A673 (cell line): ENCODE results near the gene DPY30. TPM values are rescaled to one million over a fixed set of nuclear protein-coding genes. Genes with fewer than 3 reads are reported as not detected.
"Not testable (repeated sequence)": the region's sequence is repeated elsewhere in the genome, so short reads cannot be mapped to it uniquely, and the experiment has no call there.

Source experiments
- BruUV-seq: library from RNA; stranded (reverse); fragments of 400-500 nt; replicated peaks from 2 replicates; lab custom pipeline; 2021; lab: Mats Ljungman, UMichigan
- CTCF ChIA-PET: fragments of 300-600 bp; sonication (Branson Sonifier 250); formaldehyde crosslinking; loops from one replicate; lab custom pipeline; 2022; ENCODE audit warnings: antibody characterized with exemption; lab: Charles Lee
- POLR2A ChIA-PET: fragments of 300-600 bp; sonication (Branson Sonifier 250); formaldehyde crosslinking; loops from one replicate; lab custom pipeline; 2022; ENCODE audit warnings: antibody characterized with exemption; ENCODE audit not compliant: low non-redundant PET; lab: Charles Lee
- DNase-seq: peaks from one replicate; pipeline ENCODE4 v3.0.0-alpha.2; 2015; ENCODE audit warnings: low spot score
- H3K27ac ChIP-seq: fragments of 200-600 bp; sonication (generic); 2 replicates; pipeline ENCODE4 v1.5.1; 2016; ENCODE audit warnings: mixed run types, low read depth, mild to moderate bottlenecking, mixed read lengths, antibody characterized with exemption, low read length; ENCODE audit not compliant: poor library complexity, severe bottlenecking
- H3K27me3 ChIP-seq: fragments of 200-600 bp; sonication (generic); replicated peaks from 2 replicates; pipeline ENCODE4 v1.6.1; 2017; ENCODE audit warnings: mixed run types, low read depth, mild to moderate bottlenecking, mixed read lengths, antibody characterized with exemption, low read length; ENCODE audit not compliant: insufficient read depth, poor library complexity
- H3K36me3 ChIP-seq: fragments of 200-600 bp; sonication (generic); 2 replicates; pipeline ENCODE4 v1.6.1; 2016; ENCODE audit warnings: mixed run types, mild to moderate bottlenecking, mixed read lengths, antibody characterized with exemption, low read length; ENCODE audit not compliant: insufficient read depth, poor library complexity, severe bottlenecking
- H3K4me1 ChIP-seq: fragments of 200-600 bp; sonication (generic); 2 replicates; pipeline ENCODE4 v1.6.1; 2017; ENCODE audit warnings: mixed run types, mild to moderate bottlenecking, mixed read lengths, antibody characterized with exemption, low read length; ENCODE audit not compliant: insufficient read depth, poor library complexity, severe bottlenecking
- H3K4me3 ChIP-seq: fragments of 200-600 bp; sonication (generic); 2 replicates; pipeline ENCODE4 v1.5.1; 2016; ENCODE audit warnings: low read depth, mixed run types, mild to moderate bottlenecking, mixed read lengths, low read length; ENCODE audit not compliant: poor library complexity, severe bottlenecking
- H3K9me3 ChIP-seq: fragments of 200-600 bp; sonication (generic); 2 replicates; pipeline ENCODE4 v1.6.1; 2016; ENCODE audit warnings: mixed run types, low read depth, mild to moderate bottlenecking, mixed read lengths, antibody characterized with exemption, low read length; ENCODE audit not compliant: poor library complexity, severe bottlenecking
- EZH2 ChIP-seq: fragments of 200-600 bp; sonication (generic); IDR thresholded peaks from 2 replicates; pipeline ENCODE4 v1.6.1; 2017; ENCODE audit warnings: borderline replicate concordance, low read depth, mild to moderate bottlenecking, mixed read lengths, antibody characterized with exemption, low read length; ENCODE audit not compliant: poor library complexity, severe bottlenecking
- intact Hi-C: fragments of 100-400 bp; cut with micrococcal nuclease; formaldehyde crosslinking; loops from one replicate; pipeline ENCODE4 v1.10.0; 2022; ENCODE audit not compliant: unreplicated experiment
- total RNA-seq: library from RNA; stranded (reverse); gene quantifications from 2 replicates; pipeline ENCODE4 v1.2.3, GENCODE V29; 2021
- TF ChIP-seq, protein P1 (sequence below): fragments of 300-800, 200-600 bp; sonication (generic); conservative IDR thresholded peaks from 2 replicates; pipeline ENCODE4 v1.5.1; 2017; ENCODE audit warnings: low read depth, mild to moderate bottlenecking, antibody characterized with exemption, low read length, moderate library complexity, mixed read lengths

DPY30 gene
- total RNA-seq, 1 experiment from 2014 or later, result 90.8 TPM

DNA sequence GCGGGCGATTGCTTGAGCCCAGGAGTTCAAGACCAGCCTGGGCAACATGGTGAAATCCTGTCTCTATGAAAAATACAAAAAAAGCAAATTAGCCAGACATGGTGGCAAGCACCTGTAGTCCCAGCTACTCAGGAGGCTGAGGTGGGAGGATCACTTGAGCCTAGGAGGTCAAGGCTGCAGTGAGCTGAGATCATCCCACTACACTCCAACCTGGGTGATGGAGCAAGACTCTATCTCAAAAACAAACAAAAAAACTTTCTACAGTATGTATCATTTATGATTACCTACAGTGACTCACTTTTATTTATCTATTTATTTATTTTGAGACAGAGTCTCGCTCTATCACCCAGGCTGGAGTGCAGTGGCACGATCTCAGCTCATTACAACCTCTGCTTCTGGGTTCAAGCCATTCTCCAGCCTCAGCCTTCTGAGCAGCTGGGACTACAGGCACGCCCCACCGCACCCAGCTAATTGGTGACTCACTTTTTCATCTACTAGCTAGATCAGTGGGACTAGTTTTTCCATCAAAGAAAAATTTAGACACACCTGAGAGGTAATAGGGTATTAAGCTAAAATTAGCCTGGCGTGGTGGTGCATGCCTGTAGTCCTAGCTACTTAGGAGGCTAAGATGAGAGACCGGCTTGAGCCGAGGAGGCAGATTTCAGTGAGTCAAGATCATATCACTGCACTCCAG is 20.7 kb downstream of the DPY30 start:
- intact Hi-C loops, CTCF ChIA-PET: not testable (repeated sequence)

DNA sequence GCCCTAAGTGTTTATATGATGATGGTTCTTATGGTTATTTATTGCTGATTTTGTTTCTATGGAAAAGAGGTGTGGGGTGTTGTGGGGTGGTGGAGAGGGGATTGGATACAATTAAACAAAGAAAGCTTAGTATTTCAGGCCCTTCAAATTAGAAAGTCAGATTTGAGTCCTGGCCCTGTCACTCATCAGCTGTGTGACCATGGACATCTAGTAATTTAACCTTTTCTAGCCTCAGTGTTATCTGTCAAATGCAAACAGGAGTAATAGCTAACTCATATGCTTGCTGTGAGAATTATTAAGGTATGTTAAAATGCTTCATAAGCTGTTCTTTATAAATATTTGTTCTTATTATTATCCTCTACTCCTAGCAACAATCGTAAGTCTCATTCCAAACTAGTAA is 26.7 kb downstream of the DPY30 start:
- CTCF ChIA-PET, result no interaction called here
- Histone ChIP-seq H3K9me3 (no peaks in the 10 kb centered on the region), H3K4me3 (no peak overlapping the region), H3K27ac (no peak overlapping the region), H3K27me3 (no peaks in the 10 kb centered on the region), H3K4me1 (peaks cover 11% of the 10 kb centered on the region), H3K36me3 (no peaks in the 10 kb centered on the region)
- DNase-seq, result no peak
- POLR2A ChIA-PET, result no interaction called here
- BruUV-seq, result no TSS peak
- intact Hi-C loops, result no loop called here
- no peak for TF ChIP-seq EZH2
- TF ChIP-seq, protein P1, sequence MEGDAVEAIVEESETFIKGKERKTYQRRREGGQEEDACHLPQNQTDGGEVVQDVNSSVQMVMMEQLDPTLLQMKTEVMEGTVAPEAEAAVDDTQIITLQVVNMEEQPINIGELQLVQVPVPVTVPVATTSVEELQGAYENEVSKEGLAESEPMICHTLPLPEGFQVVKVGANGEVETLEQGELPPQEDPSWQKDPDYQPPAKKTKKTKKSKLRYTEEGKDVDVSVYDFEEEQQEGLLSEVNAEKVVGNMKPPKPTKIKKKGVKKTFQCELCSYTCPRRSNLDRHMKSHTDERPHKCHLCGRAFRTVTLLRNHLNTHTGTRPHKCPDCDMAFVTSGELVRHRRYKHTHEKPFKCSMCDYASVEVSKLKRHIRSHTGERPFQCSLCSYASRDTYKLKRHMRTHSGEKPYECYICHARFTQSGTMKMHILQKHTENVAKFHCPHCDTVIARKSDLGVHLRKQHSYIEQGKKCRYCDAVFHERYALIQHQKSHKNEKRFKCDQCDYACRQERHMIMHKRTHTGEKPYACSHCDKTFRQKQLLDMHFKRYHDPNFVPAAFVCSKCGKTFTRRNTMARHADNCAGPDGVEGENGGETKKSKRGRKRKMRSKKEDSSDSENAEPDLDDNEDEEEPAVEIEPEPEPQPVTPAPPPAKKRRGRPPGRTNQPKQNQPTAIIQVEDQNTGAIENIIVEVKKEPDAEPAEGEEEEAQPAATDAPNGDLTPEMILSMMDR, result no peak

More for the DNA sequence above, 20.7 kb downstream of the DPY30 start:
- H3K4me3 ChIP-seq, H3K36me3 ChIP-seq, H3K4me1 ChIP-seq, DNase-seq, BruUV-seq, H3K27ac ChIP-seq, H3K9me3 ChIP-seq, H3K27me3 ChIP-seq: not testable (repeated sequence)
- POLR2A ChIA-PET, result interaction anchor here (0.6 kb wide), 1 partner anchor 9 kb away, joined by 3 read pairs; no protein-coding TSS in a partner anchor

DNA sequence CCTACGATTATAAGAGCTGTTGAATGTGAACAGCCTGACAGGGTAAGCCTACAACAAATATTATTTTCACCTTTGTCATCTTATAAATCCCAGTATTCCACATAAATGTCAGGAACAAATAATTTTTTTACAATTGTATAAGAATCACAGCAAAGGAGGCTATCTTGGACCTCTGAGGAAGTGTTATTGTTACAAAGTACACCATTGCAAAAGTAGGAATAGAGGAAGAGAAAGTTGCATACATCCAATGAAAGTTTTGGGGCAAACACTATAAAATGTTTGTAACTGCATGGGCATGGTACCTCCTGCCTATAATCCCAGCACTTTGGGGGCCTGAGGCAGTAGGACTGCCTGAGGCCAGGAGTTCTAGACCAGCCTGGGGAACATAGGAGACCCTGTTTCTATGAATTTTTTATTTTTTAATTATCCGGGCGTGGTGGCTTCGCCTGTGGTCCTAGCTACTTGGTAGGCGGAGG is 28.1 kb downstream of the DPY30 start:
- TSS peak; percentile 90 for BruUV-seq
- H3K4me3 ChIP-seq, result peak overlapping the region; percentile 98
- no peak for TF ChIP-seq EZH2
- TF ChIP-seq, protein P1, result no peak
- no peaks in the 10 kb centered on the region for H3K9me3 ChIP-seq
- intact Hi-C loops, result no loop called here
- H3K36me3 ChIP-seq, result no peaks in the 10 kb centered on the region
- ChIA-PET CTCF (no interaction called here), POLR2A (no interaction called here)
- H3K27me3 ChIP-seq, result no peaks in the 10 kb centered on the region
- H3K4me1 ChIP-seq, result peaks cover 14% of the 10 kb centered on the region
- H3K27ac ChIP-seq, result peak overlapping the region; percentile 89
- no peak for DNase-seq
